ENCODE results near the gene PEAR1.

Gene PEAR1

GRCh38 chr1:156893048-156893953 is at the start of gene PEAR1:
Gene PEAR1 (plus strand): TSS chr1:156893718. CDS start chr1:156903927, 10,209 bp downstream.
- no peak for DNase-seq (ENCODE audit: low read depth in 1 of 2, low spot score in 1 of 2)

- DNase-seq (ENCODE audit: low read depth in 1 of 2, low spot score in 1 of 2), result no peak
Observed at GRCh38 chr1:156844102-156844501, 49.4 kb upstream of the PEAR1 start.

GRCh38 chr1:156844638-156845037 is 48.9 kb upstream of the PEAR1 start:
- DNase-seq (ENCODE audit: low read depth in 1 of 2, low spot score in 1 of 2), result no peak

- peak in 1 of 2 donors; percentile 24 for DNase-seq (ENCODE audit: low read depth in 1 of 2, low spot score in 1 of 2)
Observed at GRCh38 chr1:156845055-156845952, 48.2 kb upstream of the PEAR1 start.

- DNase-seq (ENCODE audit: low read depth in 1 of 2, low spot score in 1 of 2), result no peak
Observed at GRCh38 chr1:156845953-156846545, 47.5 kb upstream of the PEAR1 start.

GRCh38 chr1:156846643-156847042 is 46.9 kb upstream of the PEAR1 start:
- DNase-seq (ENCODE audit: low read depth in 1 of 2, low spot score in 1 of 2), result no peak

- DNase-seq (ENCODE audit: low read depth in 1 of 2, low spot score in 1 of 2), result no peak
Observed at GRCh38 chr1:156847591-156848460, 45.7 kb upstream of the PEAR1 start.

GRCh38 chr1:156848461-156849150 is 44.9 kb upstream of the PEAR1 start:
- DNase-seq (ENCODE audit: low read depth in 1 of 2, low spot score in 1 of 2), result peak; percentile 40 to 65

- no peak for DNase-seq (ENCODE audit: low read depth in 1 of 2, low spot score in 1 of 2)
Observed at GRCh38 chr1:156849151-156849496, 44.4 kb upstream of the PEAR1 start.

- DNase-seq (ENCODE audit: low read depth in 1 of 2, low spot score in 1 of 2), result no peak
Observed at GRCh38 chr1:156851779-156852417, 41.6 kb upstream of the PEAR1 start.

- DNase-seq (ENCODE audit: low read depth in 1 of 2, low spot score in 1 of 2), result no peak
Observed at GRCh38 chr1:156852418-156852874, 41.1 kb upstream of the PEAR1 start.

- no peak for DNase-seq (ENCODE audit: low read depth in 1 of 2, low spot score in 1 of 2)
Observed at GRCh38 chr1:156853761-156854160, 39.8 kb upstream of the PEAR1 start.

- DNase-seq (ENCODE audit: low read depth in 1 of 2, low spot score in 1 of 2), result no peak
Observed at GRCh38 chr1:156854634-156855033, 38.9 kb upstream of the PEAR1 start.

GRCh38 chr1:156856282-156856785 is 37.2 kb upstream of the PEAR1 start:
- DNase-seq (ENCODE audit: low read depth in 1 of 2, low spot score in 1 of 2), result no peak

GRCh38 chr1:156857532-156857931 is 36.0 kb upstream of the PEAR1 start:
- no peak for DNase-seq (ENCODE audit: low read depth in 1 of 2, low spot score in 1 of 2)

- no peak for DNase-seq (ENCODE audit: low read depth in 1 of 2, low spot score in 1 of 2)
Observed at GRCh38 chr1:156858555-156858956, 35.0 kb upstream of the PEAR1 start.

GRCh38 chr1:156858959-156859522 is 34.5 kb upstream of the PEAR1 start, which contains the start of gene INSRR:
Gene INSRR (minus strand): TSS chr1:156859117. CDS start chr1:156858621, 496 bp downstream.
- DNase-seq (ENCODE audit: low read depth in 1 of 2, low spot score in 1 of 2), result no peak

- DNase-seq (ENCODE audit: low read depth in 1 of 2, low spot score in 1 of 2), result no peak
Observed at GRCh38 chr1:156859523-156860112, 33.9 kb upstream of the PEAR1 start.
